Measurements from ENCODE around the gene APOB. TPM values are rescaled to one million over a fixed set of nuclear protein-coding genes. Genes with fewer than 3 reads are reported as not detected.

The APOB gene
- total and polyA plus RNA-seq, 2 of the 13 experiments (the other 11 are each of a cell fraction or from before 2014, with no cell fraction given), result 1,569 to 2,515 TPM

- peak; percentile 5; the same call in 1 of the 2 replicates for TF ChIP-seq ZBTB8A (CRISPR knock-in tag; IDR thresholded peaks at IDR 0.05; ENCODE audit: borderline replicate concordance, low read depth)
- TF ChIP-seq SKIL (CRISPR knock-in tag; IDR thresholded peaks at IDR 0.05; ENCODE audit: borderline replicate concordance), result peak; percentile 73
- TF ChIP-seq JDP2 (CRISPR knock-in tag; IDR thresholded peaks at IDR 0.05; ENCODE audit: borderline replicate concordance), result no peak
- TF ChIP-seq ZNF142 (CRISPR knock-in tag; IDR thresholded peaks at IDR 0.05), result peak; percentile 61; the same call in 1 of the 2 replicates
- 0 out of 2 replicates have a peak, but pooled peaks have one; percentile 33 for TF ChIP-seq MEIS1 (CRISPR knock-in tag; IDR thresholded peaks at IDR 0.05; ENCODE audit: borderline replicate concordance)
- peak; percentile 28; the same call in 1 of the 2 replicates for TF ChIP-seq TRAFD1 (CRISPR knock-in tag; IDR thresholded peaks at IDR 0.05; ENCODE audit: borderline replicate concordance)
- TF ChIP-seq ZNF557 (CRISPR knock-in tag; IDR thresholded peaks at IDR 0.05), result peak; percentile 7; the same call in 1 of the 2 replicates
- TF ChIP-seq CENPBD1 (CRISPR knock-in tag; IDR thresholded peaks at IDR 0.05; ENCODE audit: borderline replicate concordance, low read depth), result peak; percentile 90; the same call in 1 of the 2 replicates
- TF ChIP-seq TERF1 (CRISPR knock-in tag; IDR thresholded peaks at IDR 0.05), result no peak
- peak; percentile 4; the same call in 1 of the 2 replicates for TF ChIP-seq UBTF (CRISPR knock-in tag; IDR thresholded peaks at IDR 0.05)
- TF ChIP-seq ATF7-NPFF (CRISPR knock-in tag; IDR thresholded peaks at IDR 0.05; ENCODE audit: low read depth), result peak; percentile 80
- TF ChIP-seq ZNF776 (CRISPR knock-in tag; IDR thresholded peaks at IDR 0.05), result no peak
- 0 out of 2 replicates have a peak, but pooled peaks have one; percentile 24 for TF ChIP-seq PPARG (CRISPR knock-in tag; conservative IDR thresholded peaks at IDR 0.05)
Observed at GRCh38 chr2:21006423-21007128, 37.3 kb downstream of the APOB start (continued).

Measured in HepG2 (cell line).